RCC 7860 (cell line): Measurements from ENCODE around the gene MRPS27.

Source experiments
- DNase-seq: peaks from one replicate; pipeline ENCODE4 v3.0.0-alpha.2; 2015; ENCODE audit warnings: low spot score
- FAIRE-seq: peaks from 2 replicates; lab custom pipeline; 2012; peaks lifted over from hg19 to GRCh38; lab: Jason Lieb, UNC

The MRPS27 gene

DNA sequence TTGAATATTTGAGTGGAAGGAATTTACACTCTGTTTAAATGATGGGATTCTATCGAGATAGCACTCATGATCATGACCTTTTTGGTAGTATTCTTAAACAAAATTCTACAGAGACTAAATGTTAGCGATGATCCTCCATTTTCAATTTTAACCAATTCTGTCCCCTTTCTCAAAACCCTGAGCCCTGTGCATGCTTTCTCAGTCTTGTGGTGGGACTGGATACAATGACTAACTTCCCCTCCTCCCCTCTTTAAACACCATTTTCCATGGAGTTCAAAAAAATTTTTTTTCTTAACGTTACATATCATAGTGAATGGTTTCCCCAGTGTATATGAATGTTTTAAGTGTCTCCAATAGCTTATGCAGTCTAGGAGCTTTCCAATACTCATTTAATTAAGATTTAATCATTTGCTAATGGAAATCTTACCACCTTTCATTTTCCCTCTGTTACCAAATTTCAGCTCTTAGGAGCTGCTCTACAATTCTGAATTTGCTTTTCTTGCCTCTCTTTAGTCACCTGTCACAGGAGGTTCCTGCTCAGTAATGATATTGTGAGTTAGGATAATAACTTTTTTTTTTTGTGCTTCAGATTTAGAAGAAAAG is 111.6 kb downstream of the MRPS27 start:
- FAIRE-seq: no peak

DNA sequence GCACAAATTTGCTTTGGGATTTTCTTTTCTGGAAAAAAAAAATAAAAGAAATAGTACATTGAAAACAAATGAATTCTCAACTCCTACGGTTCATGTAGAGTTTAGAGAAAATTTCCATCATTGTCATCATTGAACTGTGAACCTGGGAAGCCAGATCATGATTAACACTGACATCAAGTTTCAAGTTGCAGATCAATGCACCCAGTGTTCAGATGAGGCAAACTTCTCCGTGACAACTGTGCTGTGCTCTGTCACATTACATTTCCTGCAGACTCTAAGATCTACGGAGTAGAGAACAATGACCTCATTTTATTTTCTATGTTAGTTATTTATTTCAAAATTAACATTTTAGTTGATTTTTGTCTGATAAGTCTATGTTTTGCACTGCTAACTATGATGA is 113.0 kb downstream of the MRPS27 start:
- no peak for FAIRE-seq

More for the DNA sequence above, 111.6 kb downstream of the MRPS27 start:
- DNase-seq: no peak

DNA sequence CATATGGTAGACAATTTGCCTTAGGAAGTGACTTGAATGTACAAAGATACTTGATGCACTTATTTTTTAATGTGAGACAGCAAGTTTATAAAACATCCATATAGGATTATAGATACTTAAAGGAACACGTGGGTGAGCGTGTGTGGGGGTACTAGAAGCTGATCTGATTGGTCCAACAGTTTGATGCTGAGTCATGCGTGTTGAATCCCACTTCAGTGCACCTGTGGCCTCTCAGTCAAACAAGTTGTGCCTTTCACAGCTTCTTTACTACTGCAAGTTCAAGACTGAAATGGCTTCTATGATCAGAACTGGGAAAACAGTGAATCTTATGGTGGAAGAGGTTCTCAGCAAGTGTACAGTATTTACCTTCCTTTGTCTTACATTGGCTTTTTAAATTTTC is 113.9 kb downstream of the MRPS27 start:
- DNase-seq (no peak), FAIRE-seq (no peak)

More for the DNA sequence above, 113.0 kb downstream of the MRPS27 start:
- no peak for DNase-seq

- no peak for DNase-seq
- FAIRE-seq: no peak
Measured at GRCh38 chr5:72205431-72206009, 114.5 kb downstream of the MRPS27 start.

GRCh38 chr5:72204946-72205345 is 115.1 kb downstream of the MRPS27 start:
- FAIRE-seq: no peak
- DNase-seq: no peak

GRCh38 chr5:72203251-72203845 is 116.7 kb downstream of the MRPS27 start:
- FAIRE-seq (no peak), DNase-seq (no peak)

DNA sequence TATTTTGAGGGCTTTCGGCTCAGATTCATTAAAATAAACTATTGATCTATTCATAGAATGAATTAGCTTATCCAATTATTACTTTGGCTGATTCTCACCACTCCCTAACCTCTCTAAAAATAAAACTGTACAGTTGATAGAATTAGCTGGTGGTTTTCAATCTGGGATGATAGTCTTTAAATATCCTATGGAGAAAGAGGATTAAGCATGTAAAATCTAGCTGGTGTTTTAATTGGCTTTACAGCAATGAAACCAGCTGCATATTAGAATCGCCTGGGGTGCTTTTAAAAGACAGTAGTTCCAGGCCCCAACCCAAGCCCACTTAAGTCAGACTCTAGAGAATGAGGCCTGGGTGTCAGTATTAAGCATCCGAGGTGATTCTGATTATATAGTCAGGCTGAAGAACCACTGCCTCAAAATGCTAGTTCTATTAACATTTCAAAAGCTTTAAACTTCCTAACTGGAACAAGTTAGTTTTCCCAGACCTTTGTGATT is 117.7 kb downstream of the MRPS27 start:
- no peak for FAIRE-seq
- no peak for DNase-seq

- no peak for FAIRE-seq
- DNase-seq: no peak
Measured at GRCh38 chr5:72199681-72200080, 120.4 kb downstream of the MRPS27 start.

- DNase-seq: no peak
- no peak for FAIRE-seq
Measured at GRCh38 chr5:72197393-72197792, 122.6 kb downstream of the MRPS27 start.

DNA sequence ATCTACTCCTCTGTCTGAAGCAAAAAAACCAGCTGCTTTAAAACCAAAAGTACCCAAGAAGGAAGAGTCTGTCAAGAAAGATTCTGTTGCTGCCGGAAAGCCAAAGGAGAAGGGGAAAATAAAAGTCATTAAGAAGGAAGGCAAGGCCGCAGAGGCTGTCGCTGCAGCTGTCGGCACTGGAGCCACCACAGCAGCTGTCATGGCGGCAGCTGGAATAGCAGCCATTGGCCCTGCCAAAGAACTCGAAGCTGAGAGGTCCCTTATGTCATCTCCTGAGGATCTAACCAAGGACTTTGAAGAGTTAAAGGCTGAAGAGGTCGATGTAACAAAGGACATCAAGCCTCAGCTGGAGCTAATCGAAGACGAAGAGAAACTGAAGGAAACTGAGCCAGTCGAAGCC is 124.5 kb downstream of the MRPS27 start:
- FAIRE-seq: no peak
- no peak for DNase-seq

DNA sequence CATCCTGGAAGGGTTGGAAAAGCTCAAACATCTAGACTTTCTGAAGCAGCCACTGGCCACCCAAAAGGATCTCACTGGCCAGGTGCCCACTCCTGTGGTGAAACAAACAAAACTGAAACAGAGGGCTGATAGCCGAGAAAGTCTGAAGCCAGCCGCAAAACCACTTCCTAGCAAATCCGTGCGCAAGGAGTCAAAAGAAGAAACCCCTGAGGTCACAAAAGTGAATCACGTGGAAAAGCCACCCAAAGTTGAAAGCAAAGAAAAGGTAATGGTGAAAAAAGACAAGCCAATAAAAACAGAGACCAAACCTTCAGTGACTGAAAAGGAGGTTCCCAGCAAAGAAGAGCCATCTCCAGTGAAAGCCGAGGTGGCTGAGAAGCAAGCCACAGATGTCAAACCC is 125.2 kb downstream of the MRPS27 start:
- FAIRE-seq: no peak

GRCh38 chr5:72191404-72191803 is 128.6 kb downstream of the MRPS27 start:
- no peak for DNase-seq
- FAIRE-seq: no peak

More for the DNA sequence above, 125.2 kb downstream of the MRPS27 start:
- DNase-seq: no peak

- FAIRE-seq: no peak
- no peak for DNase-seq
Measured at GRCh38 chr5:72189146-72189545, 130.9 kb downstream of the MRPS27 start.

GRCh38 chr5:72188166-72188565 is 131.9 kb downstream of the MRPS27 start:
- FAIRE-seq (no peak), DNase-seq (no peak)

- FAIRE-seq: no peak
- no peak for DNase-seq
Measured at GRCh38 chr5:72187388-72188075, 132.5 kb downstream of the MRPS27 start.

DNA sequence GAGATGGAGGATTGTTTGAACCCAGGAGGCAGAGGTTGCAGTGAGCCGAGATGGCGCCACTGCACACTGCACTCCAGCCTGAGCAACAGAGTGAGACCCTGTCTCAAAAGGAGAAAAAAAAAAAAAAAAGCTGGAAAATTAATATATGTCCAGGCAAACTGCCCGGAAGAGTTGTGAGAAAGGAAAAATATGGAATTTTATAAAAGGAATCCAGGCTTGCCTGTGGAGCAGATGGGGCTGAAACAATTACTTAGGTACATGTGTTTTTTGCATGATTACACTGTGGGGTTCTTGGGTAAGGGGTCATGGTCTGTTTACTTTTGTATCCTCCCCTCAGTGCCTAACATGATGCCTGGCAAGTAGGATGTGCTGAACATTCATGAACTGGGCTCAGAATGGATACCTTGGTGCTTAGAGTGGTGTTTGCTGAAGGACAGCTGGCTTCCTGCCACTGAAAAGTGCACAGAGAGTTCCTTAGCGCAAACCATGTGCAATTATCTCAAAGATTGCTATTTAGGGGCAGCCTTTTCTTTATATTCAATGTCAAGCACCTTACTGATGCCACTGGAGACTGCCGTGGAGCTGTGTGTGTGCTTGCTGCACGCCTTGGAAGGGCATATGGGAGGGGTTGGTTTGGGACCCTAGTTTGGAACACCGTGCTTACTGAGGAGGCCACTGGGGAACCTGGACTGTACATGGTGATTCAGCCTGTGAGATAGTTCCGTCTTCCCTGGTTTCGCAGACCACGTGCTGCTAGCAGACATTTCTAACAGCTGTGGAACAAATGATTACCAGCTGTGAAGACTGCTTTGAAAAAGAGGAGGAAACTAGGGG is 134.3 kb downstream of the MRPS27 start:
- FAIRE-seq (no peak), DNase-seq (no peak)

DNA sequence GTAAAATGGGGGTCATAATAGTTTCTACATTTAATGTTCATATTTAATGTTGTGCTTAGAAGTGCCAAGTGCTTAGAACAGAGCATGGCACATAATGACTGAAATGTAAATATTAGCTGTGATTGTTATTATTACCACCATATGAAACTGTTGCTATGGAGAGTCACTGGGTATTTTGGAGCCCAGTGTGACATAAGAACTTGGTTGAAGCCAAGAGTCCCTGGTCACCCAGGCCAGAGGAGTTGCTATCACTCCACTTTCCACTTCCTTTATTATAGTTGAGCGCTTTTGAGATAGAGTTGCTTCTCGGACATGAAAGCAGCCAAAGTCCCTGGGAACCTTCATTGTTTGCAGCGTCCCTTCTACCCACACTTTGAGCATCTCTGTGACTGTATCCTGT is 135.6 kb downstream of the MRPS27 start:
- DNase-seq (no peak), FAIRE-seq (no peak)

GRCh38 chr5:72183101-72183520 is 136.9 kb downstream of the MRPS27 start:
- FAIRE-seq (no peak), DNase-seq (no peak)

DNA sequence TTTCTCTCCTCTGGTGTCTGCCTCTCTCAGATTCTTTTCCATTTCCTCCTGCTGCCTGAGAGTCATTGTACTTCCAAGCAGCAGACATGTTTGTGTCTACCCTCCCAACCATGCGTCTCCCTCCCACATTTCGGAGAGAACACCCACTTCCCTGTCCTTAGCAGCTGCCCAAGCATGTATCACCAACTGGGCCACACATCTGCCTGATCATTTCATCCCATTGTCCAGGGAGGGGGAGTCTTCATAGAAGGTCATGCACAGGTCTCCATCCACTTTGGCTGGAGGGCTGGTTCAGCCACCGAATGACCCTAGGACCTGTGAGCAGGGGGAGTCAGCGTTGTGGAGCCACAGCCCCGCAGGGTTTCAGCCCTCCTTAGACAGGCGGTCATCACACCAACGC is 137.4 kb downstream of the MRPS27 start:
- DNase-seq (no peak), FAIRE-seq (no peak)

GRCh38 chr5:72180925-72181324 is 139.1 kb downstream of the MRPS27 start:
- DNase-seq: no peak

More at GRCh38 chr5:72180925-72181324, 139.1 kb downstream of the MRPS27 start:
- no peak for FAIRE-seq
